Endothelial cell of umbilical vein (primary cell): ENCODE data around the gene FEN1. TPM values are rescaled to one million over a fixed set of nuclear protein-coding genes. Genes with fewer than 3 reads are reported as not detected.

ENCODE experiments used
- BruUV-seq: library from RNA; stranded (reverse); fragments of 400-500 nt; replicated peaks from 2 replicates; lab custom pipeline; 2021; lab: Mats Ljungman, UMichigan
- CTCF ChIA-PET: fragments of 300-600, 350-600 bp; sonication (Branson Sonifier 250); formaldehyde crosslinking; loops from one replicate; lab custom pipeline; 2021; ENCODE audit warnings: antibody characterized with exemption, inconsistent platforms; lab: Charles Lee
- POLR2A ChIA-PET: fragments of 300-600, 350-600 bp; sonication (Branson Sonifier 250); formaldehyde crosslinking; loops from one replicate; lab custom pipeline; 2021; ENCODE audit warnings: antibody characterized with exemption, inconsistent platforms; lab: Charles Lee
- DNase-seq: peaks from one replicate; pipeline ENCODE4 v3.0.0-alpha.2; 2011; ENCODE audit warnings: low read depth, low spot score
- FAIRE-seq: peaks from 2 replicates; lab custom pipeline; 2011; peaks lifted over from hg19 to GRCh38; lab: Jason Lieb, UNC
- H2AFZ ChIP-seq: 2 replicates; pipeline ENCODE4 v1.6.0; 2012; ENCODE audit warnings: low read depth, low read length, control low read depth, inconsistent platforms
- H3K27ac ChIP-seq: 2 replicates; pipeline ENCODE4 v1.5.1; 2011; ENCODE audit warnings: low read depth, mild to moderate bottlenecking, control low read depth, low read length, moderate library complexity; ENCODE audit not compliant: insufficient read depth
- H3K27me3 ChIP-seq, 2 experiments: 2 replicates each; pipeline versions ENCODE4 v1.6.0 to v1.6.1; 2011; ENCODE audit warnings: low read length in 2 of 2, mixed read lengths in 1 of 2; ENCODE audit not compliant: control insufficient read depth in 2 of 2, insufficient read depth in 2 of 2
- H3K36me3 ChIP-seq, 2 experiments: 2 replicates in 1 of 2; 3 replicates in 1 of 2; pipeline ENCODE4 v1.5.1; 2011; ENCODE audit warnings: low read length in 2 of 2, mild to moderate bottlenecking in 1 of 2, moderate library complexity in 1 of 2; ENCODE audit not compliant: control insufficient read depth in 2 of 2, insufficient read depth in 2 of 2; ENCODE audit errors: extremely low read depth in 1 of 2
- H3K4me1 ChIP-seq: 3 replicates; pipeline ENCODE4 v1.5.1; 2011; ENCODE audit warnings: mild to moderate bottlenecking, low read length; ENCODE audit not compliant: control insufficient read depth, insufficient read depth; ENCODE audit errors: extremely low read depth
- H3K4me2 ChIP-seq: 2 replicates; pipeline ENCODE4 v1.6.1; 2011; ENCODE audit warnings: low read length, control low read depth, mixed read lengths; ENCODE audit not compliant: insufficient read depth
- H3K4me3 ChIP-seq, 3 experiments: fragments of 200-600 bp in 1 of 3; sonication (generic), shearing (Covaris generic) in 1 of 3; replicated peaks in 1 of 3; 2 replicates each; pipeline ENCODE4 v1.5.1; 2011 to 2016; ENCODE audit warnings: control low read depth in 3 of 3, low read length in 3 of 3, mild to moderate bottlenecking in 2 of 3, inconsistent platforms in 1 of 3, low read depth in 1 of 3, moderate library complexity in 1 of 3; ENCODE audit not compliant: insufficient read depth in 1 of 3
- H3K79me2 ChIP-seq: 2 replicates; pipeline ENCODE4 v1.6.0; 2012; ENCODE audit warnings: low read length, inconsistent platforms; ENCODE audit not compliant: control insufficient read depth, insufficient read depth
- H3K9ac ChIP-seq: replicated peaks from 2 replicates; pipeline ENCODE3; 2011; ENCODE audit warnings: low read length, control low read depth; ENCODE audit not compliant: insufficient read depth; ENCODE audit errors: extremely low read depth
- H3K9me1 ChIP-seq: replicated peaks from 3 replicates; pipeline ENCODE4 v1.6.0; 2011; ENCODE audit warnings: mild to moderate bottlenecking, low read length; ENCODE audit not compliant: control insufficient read depth, insufficient read depth; ENCODE audit errors: extremely low read depth
- H3K9me3 ChIP-seq: replicated peaks from 2 replicates; pipeline ENCODE4 v1.5.1; 2012; ENCODE audit warnings: low read length, inconsistent platforms; ENCODE audit not compliant: control insufficient read depth, insufficient read depth
- H4K20me1 ChIP-seq: replicated peaks from 2 replicates; pipeline ENCODE3; 2011; ENCODE audit warnings: mild to moderate bottlenecking, low read length; ENCODE audit not compliant: control insufficient read depth, insufficient read depth; ENCODE audit errors: extremely low read depth
- EZH2 ChIP-seq: IDR thresholded peaks from 2 replicates; pipeline ENCODE4 v1.6.1; 2012; ENCODE audit warnings: borderline replicate concordance, low read depth, mild to moderate bottlenecking, moderate library complexity, low read length, inconsistent platforms; ENCODE audit not compliant: severe bottlenecking
- FOS ChIP-seq: IDR thresholded peaks from 2 replicates; pipeline ENCODE4 v1.6.1; 2011; ENCODE audit warnings: mild to moderate bottlenecking, low read length, moderate library complexity, borderline replicate concordance; ENCODE audit not compliant: insufficient read depth
- GATA2 ChIP-seq: IDR thresholded peaks from 2 replicates; pipeline ENCODE4 v1.7.0; 2011; ENCODE audit warnings: low read depth, mild to moderate bottlenecking, moderate library complexity, mixed read lengths, low read length; ENCODE audit not compliant: insufficient read length, insufficient read depth
- JUN ChIP-seq: IDR thresholded peaks from 2 replicates; pipeline ENCODE4 v1.6.1; 2011; ENCODE audit warnings: borderline replicate concordance, low read depth; ENCODE audit not compliant: insufficient read length, insufficient read depth
- MYC ChIP-seq: IDR thresholded peaks from one replicate; pipeline ENCODE4 v1.6.1; 2011; ENCODE audit warnings: mild to moderate bottlenecking, low read depth, low read length
- POLR2A ChIP-seq: IDR thresholded peaks from 2 replicates; pipeline ENCODE4 v1.6.1; 2012; ENCODE audit warnings: low read depth, mild to moderate bottlenecking, control low read depth, low read length
- POLR2AphosphoS5 ChIP-seq: IDR thresholded peaks from 2 replicates; pipeline ENCODE4 v1.6.1; 2012; ENCODE audit warnings: low read depth, mild to moderate bottlenecking, control low read depth, low read length, moderate library complexity; ENCODE audit not compliant: insufficient read depth
- dilution Hi-C: fragments of 300-500 bp; cut with MboI; formaldehyde crosslinking; loops from one replicate; pipeline ENCODE4 v1.15.0; 2019; ENCODE audit warnings: low sequenced_read_pairs; ENCODE audit not compliant: extremely low pct_ligation_motif_present
- intact Hi-C: fragments of 100-400 bp; cut with micrococcal nuclease; formaldehyde crosslinking; loops from one replicate; pipeline ENCODE4 v1.10.0; 2022
- microRNA counts: library from miRNA; unstranded; fragments of <30 nt; microRNA quantifications from one replicate; lab custom pipeline; 2016
- polyA plus RNA-seq, 4 experiments: library from polyadenylated mRNA; depleted of rRNA in 3 of 4; stranded (reverse) in 3 of 4; unstranded in 1 of 4; fragments of >200 nt; gene quantifications; 2 replicates each; pipeline versions ENCODE4 v1.2.1 to v1.2.3, GENCODE V29; 2011 to 2012; ENCODE audit warnings: missing spikeins in 1 of 4
- total RNA-seq: library from RNA; stranded (reverse); gene quantifications from 2 replicates; pipeline ENCODE4 v1.2.3, GENCODE V29; 2021

The FEN1 gene
- total and polyA plus RNA-seq, 2 donors (not counting 3 experiments of a cell fraction or from before 2014, with no cell fraction given), result 29.3 to 60.5 TPM

DNA sequence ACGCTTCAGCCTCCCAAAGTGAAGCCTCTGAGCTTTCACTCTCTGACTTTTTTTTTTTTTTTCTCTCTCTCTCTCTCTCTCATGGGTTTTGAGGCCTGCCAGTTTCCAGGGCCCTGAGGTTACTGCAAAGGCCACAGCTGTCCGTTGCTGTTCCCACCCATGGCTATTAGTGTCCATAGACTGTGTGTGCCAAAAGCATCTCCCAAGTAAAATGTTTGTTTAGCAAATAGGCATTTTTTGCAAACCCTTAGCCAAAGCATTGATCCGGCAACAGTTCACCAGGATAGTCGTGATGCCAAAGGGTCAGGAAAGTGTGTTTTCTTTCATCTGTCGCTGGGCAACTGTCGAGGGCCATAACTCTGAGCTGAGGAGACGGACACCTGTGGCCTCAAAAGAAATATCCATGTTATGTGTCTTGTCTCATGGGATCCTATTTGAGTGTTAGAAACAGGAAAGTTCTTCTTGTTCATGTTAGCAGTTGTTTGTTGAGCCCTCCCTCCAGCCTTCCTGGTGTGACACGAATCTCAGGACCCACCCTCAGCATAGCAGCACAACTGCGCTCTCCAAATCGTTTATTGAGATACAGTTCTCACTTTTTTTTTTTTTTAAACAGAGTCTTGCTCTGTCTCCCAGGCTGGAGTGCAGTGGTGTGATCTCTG, 53.8 kb downstream of the FEN1 start:
- BruUV-seq, result no TSS peak
- Histone ChIP-seq H3K27ac (no peak overlapping the region), H3K4me1 (no peaks in the 10 kb centered on the region), H3K4me2 (no peak overlapping the region), H3K9me1 (no peaks in the 10 kb centered on the region), H3K9ac (no peak overlapping the region), H3K4me3 (no peak overlapping the region), H2AFZ (no peak overlapping the region), H4K20me1 (no peaks in the 10 kb centered on the region), H3K9me3 (no peaks in the 10 kb centered on the region), H3K36me3 (peaks cover 36 to 55% of the 10 kb centered on the region in 2 experiments), H3K27me3 (no peaks in the 10 kb centered on the region), H3K79me2 (peaks cover 13% of the 10 kb centered on the region)
- TF ChIP-seq GATA2 (no peak), JUN (no peak), EZH2 (no peak), POLR2AphosphoS5 (no peak), POLR2A (no peak), FOS (no peak), MYC (no peak)
- CTCF ChIA-PET, result interaction anchor here (1.2 kb wide), 1 partner anchor 24 kb away, joined by 4 read pairs; no protein-coding TSS in a partner anchor
- intact Hi-C loops (loop anchor here (1.0 to 2.0 kb wide), 2 partner anchors 12 to 50 kb away; no protein-coding TSS in a partner anchor), dilution Hi-C loops (no loop called here)
- FAIRE-seq (peak; percentile 40), DNase-seq (no peak)
- POLR2A ChIA-PET, result no interaction called here

MicroRNAs within 50 kb of the gene (microRNA counts, 767-probe panel; counts per million panel counts)
- microRNA hsa-miR-1908 (lab: Ali Mortazavi, UCI), result 723 counts per million, percentile 96 among the panel's probes with 10 or more counts
- 723 counts per million, percentile 96 among the panel's probes with 10 or more counts for microRNA hsa-miR-611 (lab: Ali Mortazavi, UCI)

Other genes with a start within 250 kb of the FEN1 start
- 0.55 and 0.78 TPM in 2 replicates for gene SYT7, start 211.8 kb upstream of the FEN1 start, total RNA-seq
- 0.08 and 0.13 TPM in 2 replicates for gene SYT7, start 211.8 kb upstream of the FEN1 start, polyA plus RNA-seq
- 3.5 and 4.7 TPM in 2 replicates for gene DAGLA, start 112.5 kb upstream of the FEN1 start, total RNA-seq
- 2.5 and 2.9 TPM in 2 replicates for gene DAGLA, start 112.5 kb upstream of the FEN1 start, polyA plus RNA-seq
- 0.82 and 1.8 TPM in 2 replicates for gene MYRF, start 40.3 kb upstream of the FEN1 start, total RNA-seq
- gene MYRF, start 40.3 kb upstream of the FEN1 start, polyA plus RNA-seq, result 0.98 and 1.1 TPM in 2 replicates
- gene TMEM258, start 312 bp upstream of the FEN1 start, total RNA-seq, result 139 and 140 TPM in 2 replicates
- gene TMEM258, start 312 bp upstream of the FEN1 start, polyA plus RNA-seq, result 534 and 632 TPM in 2 replicates
- gene FADS1, start 24.1 kb downstream of the FEN1 start, total RNA-seq, result 109 and 110 TPM in 2 replicates
- 121 and 125 TPM in 2 replicates for gene FADS1, start 24.1 kb downstream of the FEN1 start, polyA plus RNA-seq
- 668 and 694 TPM in 2 replicates for gene FADS2, start 35.4 kb downstream of the FEN1 start, total RNA-seq
- 898 and 969 TPM in 2 replicates for gene FADS2, start 35.4 kb downstream of the FEN1 start, polyA plus RNA-seq
- gene FADS3, start 98.6 kb downstream of the FEN1 start, total RNA-seq, result 204 and 216 TPM in 2 replicates
- gene FADS3, start 98.6 kb downstream of the FEN1 start, polyA plus RNA-seq, result 346 and 506 TPM in 2 replicates
- gene RAB3IL1, start 124.7 kb downstream of the FEN1 start, total RNA-seq, result 1.2 and 3.6 TPM in 2 replicates
- 1.8 and 2.9 TPM in 2 replicates for gene RAB3IL1, start 124.7 kb downstream of the FEN1 start, polyA plus RNA-seq
- 0.21 TPM in 1 of 2 replicates, not detected in the other for gene BEST1, start 157.4 kb downstream of the FEN1 start, total RNA-seq
- gene BEST1, start 157.4 kb downstream of the FEN1 start, polyA plus RNA-seq, result 0.04 and 0.05 TPM in 2 replicates
- gene FTH1, start 174.7 kb downstream of the FEN1 start, total RNA-seq, result 2,371 and 2,501 TPM in 2 replicates
- 1,123 and 1,177 TPM in 2 replicates for gene FTH1, start 174.7 kb downstream of the FEN1 start, polyA plus RNA-seq